GM23338 (cell line): Measurements from ENCODE around the gene C1QTNF8. TPM values are rescaled to one million over a fixed set of nuclear protein-coding genes. Genes with fewer than 3 reads are reported as not detected.

Experiments used
- ATAC-seq: fragments of 200-7000 bp; cut with Tn5 transposase; 3 replicates; pipeline ENCODE4 v1.9.1; 2020
- DNase-seq: peaks from one replicate; pipeline ENCODE4 v3.0.0-alpha.2; 2015; ENCODE audit warnings: low spot score
- H2AFZ ChIP-seq: fragments of 200-600 bp; sonication (generic); 2 replicates; pipeline ENCODE4 v1.8.0; 2016; ENCODE audit warnings: antibody characterized with exemption, mild to moderate bottlenecking, moderate library complexity
- H3F3A ChIP-seq: fragments of 200-600 bp; sonication (generic); replicated peaks from 2 replicates; pipeline ENCODE4 v1.8.0; 2017; ENCODE audit warnings: antibody characterized with exemption, mixed run types, low read depth
- H3K27ac ChIP-seq: fragments of 200-600 bp; sonication (generic); 2 replicates; pipeline ENCODE4 v1.6.1; 2016; ENCODE audit warnings: low read depth
- H3K27me3 ChIP-seq: fragments of 200-600 bp; sonication (generic); 2 replicates; pipeline ENCODE4 v1.8.0; 2016; ENCODE audit warnings: mild to moderate bottlenecking, mixed run types, moderate library complexity; ENCODE audit not compliant: insufficient read depth
- H3K36me3 ChIP-seq: fragments of 200-600 bp; sonication (generic); 2 replicates; pipeline ENCODE4 v1.8.0; 2016; ENCODE audit warnings: mild to moderate bottlenecking; ENCODE audit not compliant: insufficient read depth
- H3K4me1 ChIP-seq: fragments of 200-600 bp; sonication (generic); 2 replicates; pipeline ENCODE4 v1.8.0; 2016; ENCODE audit warnings: mild to moderate bottlenecking, moderate library complexity; ENCODE audit not compliant: insufficient read depth
- H3K4me2 ChIP-seq: fragments of 200-600 bp; sonication (generic); 2 replicates; pipeline ENCODE4 v1.7.1; 2017; ENCODE audit warnings: mixed run types
- H3K4me3 ChIP-seq: fragments of 200-600 bp; sonication (generic); 2 replicates; pipeline ENCODE4 v1.6.1; 2016; ENCODE audit warnings: mixed run types
- H3K79me2 ChIP-seq: fragments of 200-600 bp; sonication (generic); replicated peaks from 2 replicates; pipeline ENCODE4 v1.8.0; 2017; ENCODE audit warnings: mild to moderate bottlenecking; ENCODE audit not compliant: insufficient read depth
- H3K9me2 ChIP-seq: fragments of 200-600 bp; sonication (generic); 2 replicates; pipeline ENCODE4 v1.8.0; 2017; ENCODE audit not compliant: insufficient read depth
- H4K20me1 ChIP-seq: fragments of 200-600 bp; sonication (generic); replicated peaks from 2 replicates; pipeline ENCODE4 v1.8.0; 2017; ENCODE audit warnings: mild to moderate bottlenecking; ENCODE audit not compliant: insufficient read depth
- H3K27ac Mint-ChIP-seq: 2 replicates; pipeline ENCODE4 v1.8.0; 2020; ENCODE audit warnings: inconsistent platforms, mild to moderate bottlenecking, moderate library complexity, mixed read lengths
- H3K27me3 Mint-ChIP-seq: 3 replicates; pipeline ENCODE4 v1.8.0; 2022; ENCODE audit warnings: low read depth, mild to moderate bottlenecking, moderate library complexity, mixed read lengths, inconsistent platforms; ENCODE audit not compliant: insufficient read depth, poor library complexity
- H3K36me3 Mint-ChIP-seq: 3 replicates; pipeline ENCODE4 v1.8.0; 2021; ENCODE audit warnings: low read depth, mild to moderate bottlenecking, inconsistent platforms, moderate library complexity, mixed read lengths
- H3K4me1 Mint-ChIP-seq: 3 replicates; pipeline ENCODE4 v1.8.0; 2020; ENCODE audit warnings: mild to moderate bottlenecking, inconsistent platforms, mixed read lengths
- H3K4me3 Mint-ChIP-seq: 3 replicates; pipeline ENCODE4 v1.8.0; 2021; ENCODE audit warnings: moderate library complexity, mild to moderate bottlenecking, inconsistent platforms, mixed read lengths
- H3K9me3 Mint-ChIP-seq: 3 replicates; pipeline ENCODE4 v1.8.0; 2020; ENCODE audit warnings: moderate library complexity, mild to moderate bottlenecking, inconsistent platforms, mixed read lengths
- ETS1 ChIP-seq: IDR thresholded peaks from 2 replicates; pipeline ENCODE4 v1.6.1; 2016; ENCODE audit warnings: antibody characterized with exemption
- EZH2phosphoT487 ChIP-seq: fragments of 200-600 bp; sonication (generic); IDR thresholded peaks from one replicate; pipeline ENCODE4 v1.8.1; 2018; ENCODE audit warnings: antibody characterized with exemption; ENCODE audit not compliant: unreplicated experiment
- STAT1 ChIP-seq: IDR thresholded peaks from one replicate; pipeline ENCODE4 v1.6.1; 2016; ENCODE audit warnings: antibody characterized with exemption; ENCODE audit not compliant: unreplicated experiment
- polyA plus RNA-seq: library from polyadenylated mRNA; unstranded; fragments of >200 nt; fragmentation: Nextera tagmentation; extraction: Ambion mirVana; gene quantifications from 2 replicates; pipeline ENCODE4 v1.2.1, GENCODE V29; 2016
- total RNA-seq: library from RNA; depleted of rRNA; stranded (reverse); fragments of >200 nt; shearing (Covaris generic); gene quantifications from 2 replicates; pipeline ENCODE4 v1.2.3, GENCODE V29; 2014
- TF ChIP-seq, protein P1 (sequence below): fragments of 250-450 bp; sonication (Bioruptor Pico); IDR thresholded peaks from 2 replicates; pipeline ENCODE4 v1.5.0; 2020; ENCODE audit warnings: mild to moderate bottlenecking, moderate library complexity

Gene C1QTNF8
- total and polyA plus RNA-seq, 2 experiments from 2014 or later, result not detected

DNA sequence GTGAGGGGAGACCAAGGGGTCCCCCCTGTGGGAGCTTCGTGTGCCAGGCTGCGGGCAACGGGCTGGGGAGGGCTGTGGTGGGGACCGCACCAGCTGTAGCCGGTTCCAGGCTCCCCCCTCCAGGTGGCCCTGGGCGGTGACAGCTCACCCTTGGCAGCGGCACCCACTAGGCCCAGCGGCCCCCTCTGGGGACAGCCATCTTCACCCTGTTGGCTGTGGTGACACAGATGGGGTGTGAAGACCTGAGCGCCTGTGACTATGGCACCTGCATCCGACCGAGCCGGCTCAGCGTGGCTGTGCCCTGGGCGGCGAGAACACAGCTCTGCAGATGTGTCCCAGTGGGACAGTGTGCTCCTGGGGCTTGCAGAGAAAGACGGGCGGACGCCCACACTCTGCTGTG, 1.1 kb upstream of the C1QTNF8 start:
- Mint-ChIP-seq H3K4me1 (no peaks in the 10 kb centered on the region), H3K27me3 (peaks cover 4% of the 10 kb centered on the region), H3K4me3 (no peak overlapping the region), H3K9me3 (peaks cover 4% of the 10 kb centered on the region), H3K36me3 (peaks cover 2% of the 10 kb centered on the region; the same call in 2 of the 3 replicates), H3K27ac (no peak overlapping the region)
- no peaks in the 10 kb centered on the region for H3K27me3 ChIP-seq
- DNase-seq, result no peak
- ATAC-seq, result no peak
- H3K27ac ChIP-seq, result no peak overlapping the region
- TF ChIP-seq ETS1 (no peak), STAT1 (no peak), EZH2phosphoT487 (no peak)
- TF ChIP-seq, protein P1, sequence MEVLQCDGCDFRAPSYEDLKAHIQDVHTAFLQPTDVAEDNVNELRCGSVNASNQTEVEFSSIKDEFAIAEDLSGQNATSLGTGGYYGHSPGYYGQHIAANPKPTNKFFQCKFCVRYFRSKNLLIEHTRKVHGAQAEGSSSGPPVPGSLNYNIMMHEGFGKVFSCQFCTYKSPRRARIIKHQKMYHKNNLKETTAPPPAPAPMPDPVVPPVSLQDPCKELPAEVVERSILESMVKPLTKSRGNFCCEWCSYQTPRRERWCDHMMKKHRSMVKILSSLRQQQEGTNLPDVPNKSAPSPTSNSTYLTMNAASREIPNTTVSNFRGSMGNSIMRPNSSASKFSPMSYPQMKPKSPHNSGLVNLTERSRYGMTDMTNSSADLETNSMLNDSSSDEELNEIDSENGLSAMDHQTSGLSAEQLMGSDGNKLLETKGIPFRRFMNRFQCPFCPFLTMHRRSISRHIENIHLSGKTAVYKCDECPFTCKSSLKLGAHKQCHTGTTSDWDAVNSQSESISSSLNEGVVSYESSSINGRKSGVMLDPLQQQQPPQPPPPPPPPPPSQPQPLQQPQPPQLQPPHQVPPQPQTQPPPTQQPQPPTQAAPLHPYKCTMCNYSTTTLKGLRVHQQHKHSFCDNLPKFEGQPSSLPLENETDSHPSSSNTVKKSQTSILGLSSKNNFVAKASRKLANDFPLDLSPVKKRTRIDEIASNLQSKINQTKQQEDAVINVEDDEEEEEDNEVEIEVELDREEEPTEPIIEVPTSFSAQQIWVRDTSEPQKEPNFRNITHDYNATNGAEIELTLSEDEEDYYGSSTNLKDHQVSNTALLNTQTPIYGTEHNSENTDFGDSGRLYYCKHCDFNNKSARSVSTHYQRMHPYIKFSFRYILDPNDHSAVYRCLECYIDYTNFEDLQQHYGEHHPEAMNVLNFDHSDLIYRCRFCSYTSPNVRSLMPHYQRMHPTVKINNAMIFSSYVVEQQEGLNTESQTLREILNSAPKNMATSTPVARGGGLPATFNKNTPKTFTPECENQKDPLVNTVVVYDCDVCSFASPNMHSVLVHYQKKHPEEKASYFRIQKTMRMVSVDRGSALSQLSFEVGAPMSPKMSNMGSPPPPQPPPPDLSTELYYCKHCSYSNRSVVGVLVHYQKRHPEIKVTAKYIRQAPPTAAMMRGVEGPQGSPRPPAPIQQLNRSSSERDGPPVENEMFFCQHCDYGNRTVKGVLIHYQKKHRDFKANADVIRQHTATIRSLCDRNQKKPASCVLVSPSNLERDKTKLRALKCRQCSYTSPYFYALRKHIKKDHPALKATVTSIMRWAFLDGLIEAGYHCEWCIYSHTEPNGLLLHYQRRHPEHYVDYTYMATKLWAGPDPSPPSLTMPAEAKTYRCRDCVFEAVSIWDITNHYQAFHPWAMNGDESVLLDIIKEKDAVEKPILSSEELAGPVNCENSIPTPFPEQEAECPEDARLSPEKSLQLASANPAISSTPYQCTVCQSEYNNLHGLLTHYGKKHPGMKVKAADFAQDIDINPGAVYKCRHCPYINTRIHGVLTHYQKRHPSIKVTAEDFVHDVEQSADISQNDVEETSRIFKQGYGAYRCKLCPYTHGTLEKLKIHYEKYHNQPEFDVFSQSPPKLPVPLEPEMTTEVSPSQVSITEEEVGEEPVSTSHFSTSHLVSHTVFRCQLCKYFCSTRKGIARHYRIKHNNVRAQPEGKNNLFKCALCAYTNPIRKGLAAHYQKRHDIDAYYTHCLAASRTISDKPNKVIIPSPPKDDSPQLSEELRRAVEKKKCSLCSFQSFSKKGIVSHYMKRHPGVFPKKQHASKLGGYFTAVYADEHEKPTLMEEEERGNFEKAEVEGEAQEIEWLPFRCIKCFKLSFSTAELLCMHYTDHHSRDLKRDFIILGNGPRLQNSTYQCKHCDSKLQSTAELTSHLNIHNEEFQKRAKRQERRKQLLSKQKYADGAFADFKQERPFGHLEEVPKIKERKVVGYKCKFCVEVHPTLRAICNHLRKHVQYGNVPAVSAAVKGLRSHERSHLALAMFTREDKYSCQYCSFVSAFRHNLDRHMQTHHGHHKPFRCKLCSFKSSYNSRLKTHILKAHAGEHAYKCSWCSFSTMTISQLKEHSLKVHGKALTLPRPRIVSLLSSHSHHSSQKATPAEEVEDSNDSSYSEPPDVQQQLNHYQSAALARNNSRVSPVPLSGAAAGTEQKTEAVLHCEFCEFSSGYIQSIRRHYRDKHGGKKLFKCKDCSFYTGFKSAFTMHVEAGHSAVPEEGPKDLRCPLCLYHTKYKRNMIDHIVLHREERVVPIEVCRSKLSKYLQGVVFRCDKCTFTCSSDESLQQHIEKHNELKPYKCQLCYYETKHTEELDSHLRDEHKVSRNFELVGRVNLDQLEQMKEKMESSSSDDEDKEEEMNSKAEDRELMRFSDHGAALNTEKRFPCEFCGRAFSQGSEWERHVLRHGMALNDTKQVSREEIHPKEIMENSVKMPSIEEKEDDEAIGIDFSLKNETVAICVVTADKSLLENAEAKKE, result no peak
- no peaks in the 10 kb centered on the region for H3K9me2 ChIP-seq
- 0 out of 2 replicates have a peak, but pooled peaks cover 4% of the 10 kb centered on the region for H3F3A ChIP-seq
- H3K4me2 ChIP-seq, result no peak overlapping the region
- no peaks in the 10 kb centered on the region for H4K20me1 ChIP-seq
- no peak overlapping the region for H3K4me3 ChIP-seq
- no peaks in the 10 kb centered on the region for H3K79me2 ChIP-seq
- H2AFZ ChIP-seq, result no peak overlapping the region
- no peaks in the 10 kb centered on the region for H3K36me3 ChIP-seq
- H3K4me1 ChIP-seq, result no peaks in the 10 kb centered on the region
